Brain microvascular endothelial cell (primary cell): ENCODE measurements around the gene ACAP1.

Experiments
- DNase-seq: peaks from one replicate; pipeline ENCODE4 v3.0.0-alpha.2; 2020
- H3K27ac ChIP-seq: fragments of 250-450 bp; sonication (Bioruptor Pico); 2 replicates; pipeline ENCODE4 v1.5.1; 2020; ENCODE audit warnings: mild to moderate bottlenecking, moderate library complexity
- H3K27me3 ChIP-seq: fragments of 250-450 bp; sonication (Bioruptor Pico); replicated peaks from 2 replicates; pipeline ENCODE4 v1.5.1; 2020; ENCODE audit warnings: mild to moderate bottlenecking
- H3K36me3 ChIP-seq: fragments of 250-450 bp; sonication (Bioruptor Pico); replicated peaks from 2 replicates; pipeline ENCODE4 v1.5.1; 2020; ENCODE audit warnings: mild to moderate bottlenecking
- H3K4me3 ChIP-seq: 2 replicates; pipeline ENCODE4 v1.5.1; 2011; ENCODE audit warnings: low read depth, mild to moderate bottlenecking, control low read depth, low read length, moderate library complexity
- in situ Hi-C: cut with HindIII; loops from 2 replicates; pipeline ENCODE4 v1.10.0; 2017; ENCODE audit warnings: low sequenced_read_pairs, low pct_ligation_motif_present
- TF ChIP-seq, protein P1 (sequence below): IDR thresholded peaks from 2 replicates; pipeline ENCODE4 v1.5.1; 2011; ENCODE audit warnings: low read depth, mild to moderate bottlenecking, moderate library complexity, low read length, control low read depth, inconsistent platforms; ENCODE audit errors: missing control alignments

Gene ACAP1

DNA sequence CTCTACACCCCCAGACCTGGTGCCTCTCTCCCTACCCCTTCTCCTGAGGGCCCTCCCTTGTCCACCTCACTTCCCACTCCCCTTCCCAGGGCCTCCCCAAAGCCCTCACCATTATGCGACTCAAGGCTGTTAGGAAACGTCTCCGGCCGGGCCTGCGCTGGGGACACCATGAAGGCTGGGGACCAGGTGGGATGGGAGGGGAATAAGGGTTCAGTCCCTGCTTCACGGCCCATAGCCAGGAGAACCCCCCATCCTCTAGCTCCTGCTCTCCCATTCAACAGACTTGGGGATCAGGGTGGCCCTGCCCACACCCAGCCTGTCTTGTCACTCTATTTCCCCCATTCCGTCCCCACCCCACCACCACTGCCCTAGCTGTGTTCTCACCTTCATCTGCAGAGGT lies 9.3 kb upstream of the ACAP1 start:
- TF ChIP-seq, protein P1, sequence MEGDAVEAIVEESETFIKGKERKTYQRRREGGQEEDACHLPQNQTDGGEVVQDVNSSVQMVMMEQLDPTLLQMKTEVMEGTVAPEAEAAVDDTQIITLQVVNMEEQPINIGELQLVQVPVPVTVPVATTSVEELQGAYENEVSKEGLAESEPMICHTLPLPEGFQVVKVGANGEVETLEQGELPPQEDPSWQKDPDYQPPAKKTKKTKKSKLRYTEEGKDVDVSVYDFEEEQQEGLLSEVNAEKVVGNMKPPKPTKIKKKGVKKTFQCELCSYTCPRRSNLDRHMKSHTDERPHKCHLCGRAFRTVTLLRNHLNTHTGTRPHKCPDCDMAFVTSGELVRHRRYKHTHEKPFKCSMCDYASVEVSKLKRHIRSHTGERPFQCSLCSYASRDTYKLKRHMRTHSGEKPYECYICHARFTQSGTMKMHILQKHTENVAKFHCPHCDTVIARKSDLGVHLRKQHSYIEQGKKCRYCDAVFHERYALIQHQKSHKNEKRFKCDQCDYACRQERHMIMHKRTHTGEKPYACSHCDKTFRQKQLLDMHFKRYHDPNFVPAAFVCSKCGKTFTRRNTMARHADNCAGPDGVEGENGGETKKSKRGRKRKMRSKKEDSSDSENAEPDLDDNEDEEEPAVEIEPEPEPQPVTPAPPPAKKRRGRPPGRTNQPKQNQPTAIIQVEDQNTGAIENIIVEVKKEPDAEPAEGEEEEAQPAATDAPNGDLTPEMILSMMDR = no peak
- H3K27ac ChIP-seq = no peak overlapping the region
- H3K4me3 ChIP-seq = no peak overlapping the region
- peaks cover 28% of the 10 kb centered on the region for H3K36me3 ChIP-seq
- no peak for DNase-seq
- H3K27me3 ChIP-seq = no peaks in the 10 kb centered on the region
- in situ Hi-C loops = no loop called here

DNA sequence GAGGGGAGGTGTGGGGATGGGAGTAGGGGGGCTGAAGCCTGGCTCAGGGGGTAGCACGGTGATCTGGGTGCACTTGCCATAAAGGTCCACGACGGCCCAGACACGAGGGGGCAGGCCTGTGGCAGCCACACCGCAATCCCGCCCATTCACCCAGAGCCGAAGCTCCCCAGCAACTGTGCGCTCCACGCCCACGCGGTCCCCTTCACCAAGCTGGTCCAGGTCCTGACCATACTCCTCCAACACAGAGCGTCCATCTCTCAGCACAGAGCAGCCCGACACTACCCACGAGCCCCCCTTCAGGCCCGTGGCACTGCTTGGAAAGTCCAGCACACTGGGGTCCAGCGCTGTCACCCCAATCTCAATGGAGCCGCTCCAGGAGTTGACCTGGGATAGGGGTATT lies 8.8 kb upstream of the ACAP1 start:
- in situ Hi-C loops = no loop called here
- TF ChIP-seq, protein P1 = no peak
- no peak overlapping the region for H3K4me3 ChIP-seq
- H3K27me3 ChIP-seq = no peaks in the 10 kb centered on the region
- H3K27ac ChIP-seq = no peak overlapping the region
- no peak for DNase-seq
- peaks cover 24% of the 10 kb centered on the region for H3K36me3 ChIP-seq

DNA sequence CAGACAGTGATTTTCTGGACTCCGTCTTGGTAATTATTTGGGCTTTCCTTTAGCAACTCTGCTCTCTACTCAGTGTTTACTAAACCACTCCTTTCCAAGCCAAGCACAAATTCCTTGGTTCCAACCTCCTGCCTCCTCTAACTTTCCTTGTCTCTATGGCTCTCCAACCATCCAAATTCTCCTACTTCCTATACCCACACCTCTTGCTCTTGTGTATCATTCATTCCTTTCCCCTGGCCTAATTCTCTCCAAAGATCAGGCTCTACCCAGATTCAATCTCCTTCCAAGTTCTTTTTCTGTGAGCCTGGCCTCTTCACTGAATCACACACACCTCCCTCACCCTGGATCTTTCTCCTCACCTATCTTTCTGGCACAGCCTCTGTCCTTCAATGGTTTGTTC lies 8.3 kb upstream of the ACAP1 start:
- TF ChIP-seq, protein P1 = no peak
- Histone ChIP-seq H3K4me3 (no peak overlapping the region), H3K27ac (no peak overlapping the region), H3K36me3 (peaks cover 19% of the 10 kb centered on the region), H3K27me3 (no peaks in the 10 kb centered on the region)
- in situ Hi-C loops = no loop called here
- no peak for DNase-seq

DNA sequence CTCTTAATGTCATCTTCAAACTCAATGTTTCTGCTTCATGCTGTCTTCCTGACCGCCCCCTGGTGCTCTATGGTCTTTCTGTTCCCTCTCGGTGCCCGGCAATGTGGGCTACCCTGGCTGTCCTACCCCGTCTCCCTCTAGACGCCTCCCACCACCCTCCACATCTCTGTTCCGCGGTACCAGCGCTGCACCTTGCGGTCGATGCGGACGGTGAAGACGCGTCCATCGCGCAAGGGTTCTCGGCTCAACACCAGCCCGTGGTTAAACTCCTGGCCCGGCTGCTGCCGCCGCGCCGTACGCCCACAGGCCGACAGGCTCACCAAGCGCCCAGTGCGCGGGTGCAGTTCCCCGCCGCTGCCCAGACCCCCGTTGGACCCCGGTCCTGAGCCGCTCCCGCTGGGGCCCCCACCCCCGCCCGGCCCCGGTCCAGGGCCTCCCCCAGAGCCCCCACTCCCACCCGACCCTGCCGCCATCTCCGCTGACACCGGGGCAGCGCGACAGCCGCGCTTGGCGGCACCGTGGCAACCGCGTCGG lies 7.4 kb upstream of the ACAP1 start, which contains the start of gene NEURL4:
Gene NEURL4 (minus strand): TSS at position 496 of the 534 bp plus-strand sequence. CDS start 23 bp downstream, at position 473.
- H3K36me3 ChIP-seq = peaks cover 10% of the 10 kb centered on the region
- in situ Hi-C loops = no loop called here
- H3K27me3 ChIP-seq = no peaks in the 10 kb centered on the region
- H3K4me3 ChIP-seq = peak within 1 kb of the TSS; percentile 94
- TF ChIP-seq, protein P1 = peak; percentile 35
- H3K27ac ChIP-seq = peak within 1 kb of the TSS; percentile 70
- peak; percentile 20 for DNase-seq

DNA sequence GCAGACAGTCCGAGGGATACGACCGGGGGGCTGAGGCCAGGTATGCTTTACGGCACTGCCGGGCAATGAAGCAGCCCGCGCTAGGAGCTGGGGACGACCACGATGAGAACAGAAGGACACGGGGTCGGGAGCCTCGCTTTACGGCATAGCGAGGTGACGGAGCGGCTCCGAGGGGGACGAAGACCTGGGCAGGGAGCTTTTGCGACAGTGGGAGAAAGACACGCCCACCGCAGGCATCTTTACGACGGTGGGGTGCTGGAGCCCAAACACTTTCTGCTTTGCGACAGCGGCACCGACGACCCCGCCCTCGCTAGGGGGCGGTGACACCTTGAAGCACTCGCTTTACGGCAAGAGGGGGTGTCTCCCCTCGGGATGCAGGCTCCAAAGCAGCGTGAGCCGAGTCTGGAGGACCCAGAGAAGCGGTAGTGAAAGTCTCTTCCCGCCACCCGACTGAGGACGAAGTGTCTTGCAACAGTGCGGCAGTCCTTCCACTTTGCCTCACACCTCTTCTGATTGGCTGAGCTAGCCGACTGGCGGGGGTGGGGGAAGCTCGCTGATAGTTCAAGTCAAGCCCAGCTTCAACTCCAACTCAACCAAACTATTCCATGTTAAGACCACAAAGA lies 6.8 kb upstream of the ACAP1 start:
- TF ChIP-seq, protein P1 = no peak
- in situ Hi-C loops = no loop called here
- peak overlapping the region; percentile 94 for H3K4me3 ChIP-seq

DNA sequence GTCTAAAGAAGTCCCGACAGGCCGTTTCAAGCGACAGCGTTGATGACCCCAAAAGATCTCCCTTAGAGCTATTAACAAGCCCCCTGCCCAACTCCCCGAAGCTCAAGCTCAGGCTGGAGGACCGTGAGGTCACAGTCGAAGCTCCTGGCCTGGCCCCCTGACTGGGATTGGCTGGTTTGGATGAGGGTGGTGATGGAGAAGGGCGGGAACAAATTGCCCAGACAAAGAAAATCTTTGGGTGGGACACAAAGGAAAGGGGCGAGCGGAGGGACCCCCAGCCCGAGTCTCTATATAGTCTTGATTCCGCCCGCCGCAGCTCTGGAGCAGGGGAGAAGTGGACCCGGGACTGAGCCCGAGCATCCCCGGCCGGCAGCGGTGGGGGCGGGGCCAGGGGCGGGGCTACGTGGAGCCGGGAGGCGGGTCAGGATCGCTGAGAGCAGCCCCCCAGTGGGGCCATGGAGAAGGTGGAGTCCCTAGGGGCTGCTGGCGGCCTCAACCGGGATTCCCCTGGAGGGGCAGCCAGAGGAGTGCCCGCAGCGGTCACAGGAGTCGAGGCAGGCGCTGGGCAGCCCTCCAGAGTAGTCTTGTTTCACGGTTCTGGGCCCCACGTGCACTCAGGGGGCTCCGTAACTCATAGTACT lies 6.2 kb upstream of the ACAP1 start:
- TF ChIP-seq, protein P1 = no peak
- DNase-seq = peak; percentile 79
- Histone ChIP-seq H3K27me3 (no peaks in the 10 kb centered on the region), H3K4me3 (peak overlapping the region; percentile 94), H3K27ac (peak overlapping the region; percentile 70), H3K36me3 (no peaks in the 10 kb centered on the region)
- in situ Hi-C loops = no loop called here

More for the DNA sequence above, 6.8 kb upstream of the ACAP1 start:
- Histone ChIP-seq H3K27ac (peak overlapping the region; percentile 70), H3K27me3 (no peaks in the 10 kb centered on the region), H3K36me3 (peaks cover 4% of the 10 kb centered on the region)
- DNase-seq = peak; percentile 99
